GM18520 (cell line): ENCODE measurements around the gene STAC2.

Experiments
- ATAC-seq: cut with Tn5 transposase; IDR thresholded peaks from one replicate; pipeline ENCODE4 v1.9.1; 2021; ENCODE audit not compliant: unreplicated experiment

The STAC2 gene

DNA sequence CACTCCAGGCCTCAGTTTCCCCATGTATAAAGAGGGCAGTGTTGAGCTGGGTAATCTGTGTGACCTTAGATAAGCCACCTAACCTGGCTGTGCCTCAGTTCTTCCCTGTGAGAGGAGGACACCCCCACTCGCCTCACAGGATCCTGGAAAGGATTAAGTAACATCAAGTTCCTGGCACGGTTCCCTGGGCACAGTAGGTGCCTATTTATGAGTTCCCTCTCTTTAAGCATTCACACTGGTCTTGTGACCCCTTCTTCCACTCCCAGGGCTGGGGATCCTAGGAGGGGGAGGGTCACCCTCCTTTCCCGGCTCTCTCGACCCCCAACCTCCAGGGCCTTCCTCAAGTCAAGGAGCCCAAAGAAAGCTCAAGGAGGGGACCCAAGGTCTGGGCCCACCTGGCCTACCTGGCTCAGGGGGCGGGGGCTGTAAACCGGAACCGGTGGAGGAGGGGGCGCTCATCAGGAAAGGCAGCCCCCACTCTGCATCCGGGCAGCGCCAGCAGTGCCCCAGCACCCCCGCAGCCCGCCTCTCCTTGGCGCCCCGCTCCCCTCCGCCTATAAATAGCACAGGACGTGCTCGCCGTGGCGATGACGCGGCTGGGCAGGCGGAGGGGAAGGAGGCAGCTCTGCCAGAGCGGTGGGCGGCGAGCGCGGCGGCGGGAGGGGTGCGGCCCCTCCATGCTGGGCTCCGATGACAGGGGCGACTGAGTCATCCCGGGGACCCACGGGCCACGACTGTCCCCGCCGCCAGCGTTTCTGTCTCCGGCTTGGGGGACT lies 16.2 kb downstream of the STAC2 start:
- no peak for ATAC-seq

DNA sequence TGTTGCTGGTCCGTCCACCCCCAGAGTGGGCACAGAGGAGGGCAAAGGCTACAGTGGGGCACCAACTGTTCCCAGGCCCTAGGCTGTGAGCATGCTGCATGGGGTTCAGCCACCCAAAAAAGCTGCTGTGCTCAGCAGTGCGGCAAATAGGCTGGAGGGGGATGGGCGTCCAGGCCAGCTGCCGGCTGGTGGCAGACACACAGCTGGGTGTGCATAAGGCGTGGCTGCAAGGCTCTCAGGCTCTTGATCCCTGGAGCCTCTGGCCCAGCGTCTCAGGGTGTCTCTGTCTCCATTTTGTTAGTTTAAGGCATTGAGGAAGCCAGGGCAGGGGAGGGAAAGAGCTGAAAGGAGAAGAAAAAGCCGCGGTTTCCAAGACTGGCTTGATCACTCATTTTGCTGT lies 16.9 kb downstream of the STAC2 start:
- no peak for ATAC-seq

DNA sequence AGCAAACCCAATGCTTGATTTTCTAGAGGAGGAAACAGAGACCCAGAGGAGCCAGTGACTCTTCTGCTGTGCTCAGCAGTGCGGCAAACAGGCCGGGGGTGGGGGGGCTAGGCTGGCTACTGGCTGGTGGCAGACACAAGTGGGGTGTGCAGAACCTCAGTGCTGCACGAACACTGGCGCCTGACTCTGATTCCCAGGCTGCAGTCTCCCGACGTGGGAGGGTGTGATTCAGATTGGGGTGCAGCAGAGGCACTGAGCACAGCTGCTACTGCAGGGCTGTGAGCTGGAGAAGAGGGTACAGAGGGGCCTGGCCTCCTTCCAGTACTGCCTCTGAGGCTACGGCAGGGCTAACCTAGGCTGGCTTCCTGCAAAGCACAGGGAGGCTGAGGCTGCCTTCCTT lies 17.6 kb downstream of the STAC2 start:
- ATAC-seq, result no peak

DNA sequence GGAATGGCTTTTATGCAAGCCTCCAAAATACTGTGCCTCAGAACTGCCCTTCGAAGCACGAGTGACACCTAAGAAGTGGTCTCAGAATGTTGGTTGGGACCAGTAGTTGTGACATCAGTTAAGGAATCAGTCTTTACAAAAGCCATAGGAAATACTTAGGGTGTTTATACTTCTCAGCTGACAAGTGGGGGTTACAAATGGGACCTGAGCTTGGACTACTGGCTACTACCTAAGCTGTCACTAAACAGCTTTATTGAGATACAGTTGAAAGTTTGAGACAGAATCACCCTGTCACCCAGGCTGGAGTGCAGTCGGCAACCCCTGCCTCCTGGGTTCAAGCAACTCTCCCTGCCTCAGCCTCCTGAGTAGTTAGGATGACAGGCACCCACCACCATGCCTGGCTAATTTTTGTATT lies 20.6 kb downstream of the STAC2 start:
- ATAC-seq, result no peak

DNA sequence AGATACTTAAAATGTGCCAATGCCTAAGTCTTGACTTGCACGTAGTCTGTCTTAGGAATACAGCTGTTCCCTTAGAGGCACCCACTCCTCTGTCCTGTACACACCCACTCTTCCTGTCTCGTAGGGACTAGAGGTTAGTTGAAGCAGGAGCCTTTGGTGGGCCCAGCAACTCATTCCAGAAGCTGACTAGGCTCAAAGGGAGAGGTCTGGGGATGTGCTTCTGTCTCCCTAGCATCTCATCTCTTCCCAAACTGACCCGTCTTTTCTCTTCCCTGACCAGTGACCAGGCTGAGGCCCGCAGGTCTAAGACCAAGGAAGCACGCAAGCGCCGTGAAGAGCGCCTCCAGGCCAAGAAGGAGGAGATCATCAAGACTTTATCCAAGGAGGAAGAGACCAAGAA lies 21.5 kb downstream of the STAC2 start:
- no peak for ATAC-seq

DNA sequence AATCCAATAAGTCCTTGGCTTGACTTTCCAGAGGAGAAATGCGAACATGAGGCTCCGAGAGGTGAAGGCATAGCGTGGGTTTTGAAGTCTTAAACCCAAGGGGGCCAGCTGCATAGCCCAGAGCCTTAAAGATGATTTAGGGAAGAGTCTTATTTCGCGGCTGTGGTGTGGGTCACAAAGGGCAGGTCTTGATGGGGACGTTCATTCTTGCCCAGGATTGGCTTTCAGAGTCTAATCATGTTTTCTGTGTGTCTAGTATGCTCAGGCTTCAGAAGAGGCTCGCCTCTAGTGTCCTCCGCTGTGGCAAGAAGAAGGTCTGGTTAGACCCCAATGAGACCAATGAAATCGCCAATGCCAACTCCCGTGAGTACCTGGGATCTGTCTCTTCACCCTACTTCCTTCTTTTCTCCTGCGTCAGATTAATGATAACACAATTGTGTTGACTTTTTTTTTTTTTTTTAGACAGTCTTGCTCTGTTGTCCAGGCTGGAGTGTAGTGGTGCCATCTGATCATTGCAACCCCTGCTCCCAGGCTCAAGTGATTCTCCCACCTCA lies 24.7 kb downstream of the STAC2 start:
- ATAC-seq, result no peak

DNA sequence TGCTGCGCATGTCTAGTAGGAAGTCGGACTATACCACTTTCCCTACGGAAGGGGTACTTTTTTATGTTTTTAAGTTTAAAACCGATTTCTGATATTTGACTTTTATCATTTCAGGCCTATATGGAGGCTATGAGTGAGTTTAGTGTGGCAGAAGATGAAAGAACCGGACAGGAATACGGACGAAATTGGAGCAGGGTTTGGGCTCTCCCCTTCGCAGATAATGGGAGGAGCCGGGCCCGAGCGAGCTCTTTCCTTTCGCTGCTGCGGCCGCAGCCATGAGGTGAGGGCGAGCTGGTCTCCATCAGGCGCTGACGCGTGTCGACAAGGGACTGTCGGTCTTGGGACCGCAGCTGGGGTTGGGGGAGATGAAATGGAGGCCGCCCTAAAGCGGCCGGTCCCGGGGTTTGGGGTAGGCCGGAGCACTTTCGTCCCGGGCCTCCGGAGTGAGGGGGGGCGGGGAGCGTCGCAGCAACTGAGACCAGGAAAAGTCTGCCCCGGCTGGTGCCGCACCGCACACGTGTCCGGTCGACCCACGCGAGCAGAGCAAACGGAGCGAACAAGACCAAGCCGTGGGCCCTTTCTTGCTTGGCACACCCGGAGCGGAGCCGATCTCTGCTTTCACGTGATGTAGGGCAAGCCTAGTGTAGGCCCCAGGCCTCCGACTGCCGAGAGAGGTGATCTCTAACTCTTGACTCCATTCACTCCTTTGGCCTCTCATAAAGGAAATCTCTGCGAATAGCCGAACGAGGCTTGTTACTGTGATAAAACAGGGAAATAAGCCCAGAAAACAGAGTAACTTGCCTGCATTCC lies 25.5 kb downstream of the STAC2 start, which contains the start of gene RPL19:
RPL19 (plus strand) TSS at position 214 of the 810 bp plus-strand sequence; CDS start at position 276, 62 bp downstream.
- ATAC-seq, result peak; percentile 37

DNA sequence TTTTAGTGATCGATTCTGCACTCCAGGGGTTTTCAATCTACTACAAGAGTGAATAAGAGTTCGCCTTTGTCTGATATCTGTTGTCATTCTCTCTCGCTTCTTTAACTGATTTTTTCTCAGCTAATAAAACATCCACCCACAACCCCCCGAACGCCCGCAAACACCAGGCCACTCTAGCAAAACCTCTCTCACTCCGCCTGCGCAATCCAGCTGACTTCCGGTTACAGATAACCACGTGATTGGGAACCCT lies 26.0 kb downstream of the STAC2 start:
- ATAC-seq, result peak; percentile 47

DNA sequence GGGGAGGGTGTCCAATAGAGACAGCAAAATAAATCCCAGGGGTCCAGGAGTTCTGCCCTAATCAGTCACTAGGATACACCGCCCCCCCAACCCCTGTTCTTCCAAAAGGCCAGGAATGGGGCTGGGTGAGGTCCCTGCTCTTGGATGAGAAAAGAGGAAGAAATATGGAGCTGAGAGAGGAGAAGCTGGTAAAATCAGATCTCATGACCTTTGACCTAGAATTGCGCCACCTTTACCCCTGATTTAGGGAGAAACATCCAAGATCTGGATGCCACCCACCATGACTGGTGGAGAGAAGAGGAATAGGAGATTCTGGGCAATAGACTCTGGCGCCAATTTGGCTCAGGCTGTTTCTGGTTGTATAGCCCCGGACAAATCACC lies 27.6 kb downstream of the STAC2 start:
- no peak for ATAC-seq

DNA sequence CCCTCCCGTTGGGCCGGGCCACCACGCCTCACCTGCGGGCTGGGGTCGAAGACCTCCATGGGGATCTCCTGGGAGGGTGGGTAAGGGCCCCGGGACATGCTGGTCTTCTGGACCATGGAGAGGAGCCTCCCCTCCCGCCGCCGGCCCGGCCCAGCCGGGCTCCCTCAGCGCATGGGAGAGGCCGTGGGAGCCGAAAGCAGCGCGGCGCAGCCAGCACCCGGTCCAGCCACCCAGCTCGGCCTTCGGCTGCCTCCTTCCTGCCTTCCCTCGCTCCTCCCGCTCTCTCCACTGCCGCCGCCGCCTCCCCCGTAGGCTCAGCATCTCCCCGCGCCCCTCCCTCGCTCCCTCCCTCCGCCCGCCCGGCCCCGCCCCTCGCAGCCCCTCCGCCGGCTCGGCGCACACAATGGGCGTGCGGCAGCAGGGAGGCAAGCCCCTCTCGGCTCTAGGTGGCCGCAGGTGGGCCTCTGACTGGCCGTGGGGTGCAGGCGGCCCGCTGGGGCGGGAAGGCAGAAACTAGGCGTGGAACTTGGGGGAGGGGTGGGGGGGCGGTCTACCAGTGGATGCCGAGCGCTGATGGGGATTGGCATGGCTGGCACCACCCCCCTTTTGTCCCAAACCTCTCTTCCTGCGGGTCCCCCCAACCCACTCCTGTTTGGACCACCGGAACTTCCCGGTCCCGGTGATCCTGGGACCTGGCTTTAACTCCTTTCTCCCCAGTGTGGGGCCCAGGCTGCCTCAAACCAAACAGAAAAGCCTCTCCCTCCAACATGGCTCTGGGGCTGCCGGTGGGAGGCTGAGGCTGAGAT lies 28.2 kb downstream of the STAC2 start, which contains the start of gene CACNB1:
CACNB1 (minus strand) TSS at position 290 of the 806 bp plus-strand sequence; CDS start at position 116, 174 bp downstream.
- ATAC-seq, result no peak

DNA sequence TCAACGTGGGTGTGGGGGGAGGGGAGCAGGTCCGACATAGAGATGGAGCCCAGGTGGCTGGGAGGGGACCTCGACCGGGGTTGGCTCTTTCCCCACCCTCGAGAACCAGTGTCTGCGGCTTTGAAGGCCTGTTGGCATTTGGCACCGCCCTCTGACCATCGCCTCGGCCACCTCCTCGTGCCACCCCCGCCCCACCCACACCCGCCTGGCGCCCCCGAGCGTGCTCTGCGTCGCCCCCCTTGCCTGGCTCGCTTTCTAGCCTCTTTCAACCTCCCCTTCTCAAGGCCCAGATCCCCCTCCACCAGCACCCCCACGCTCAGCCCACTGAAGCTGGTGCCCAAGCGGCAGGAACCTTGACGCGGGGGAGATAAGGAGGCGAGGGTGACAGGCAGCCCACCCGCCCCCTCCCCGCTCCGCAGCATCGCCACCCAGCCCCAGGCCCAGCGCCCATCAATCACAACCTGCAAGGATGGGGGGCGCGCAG lies 28.9 kb downstream of the STAC2 start:
- no peak for ATAC-seq

DNA sequence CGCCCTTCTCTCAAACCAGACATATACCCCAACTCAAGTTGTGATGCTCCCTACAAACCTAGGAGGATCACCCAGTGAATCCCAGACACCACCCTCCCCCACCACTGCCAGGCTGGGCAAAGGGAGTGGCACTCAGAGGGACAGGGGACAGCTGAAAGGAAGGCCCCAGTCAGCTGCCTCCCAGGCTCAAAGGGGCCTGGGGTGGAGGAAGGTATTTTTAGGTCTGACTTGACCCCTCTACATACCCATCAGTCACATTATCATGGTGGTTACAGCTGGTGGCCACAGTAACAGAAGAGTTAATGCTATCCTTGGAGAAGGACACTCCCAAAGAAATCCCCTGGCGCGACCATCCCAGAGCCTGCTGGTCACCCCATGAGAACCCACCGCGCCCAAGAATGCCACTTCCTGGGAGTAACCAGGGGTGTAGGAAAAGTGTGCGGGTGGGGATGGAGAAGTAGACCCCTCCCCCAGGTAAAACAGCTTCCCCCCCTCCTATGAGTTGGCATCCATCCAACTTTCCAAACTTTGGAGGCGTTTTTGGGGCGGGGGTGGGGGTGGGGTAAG lies 29.4 kb downstream of the STAC2 start:
- ATAC-seq, result no peak

DNA sequence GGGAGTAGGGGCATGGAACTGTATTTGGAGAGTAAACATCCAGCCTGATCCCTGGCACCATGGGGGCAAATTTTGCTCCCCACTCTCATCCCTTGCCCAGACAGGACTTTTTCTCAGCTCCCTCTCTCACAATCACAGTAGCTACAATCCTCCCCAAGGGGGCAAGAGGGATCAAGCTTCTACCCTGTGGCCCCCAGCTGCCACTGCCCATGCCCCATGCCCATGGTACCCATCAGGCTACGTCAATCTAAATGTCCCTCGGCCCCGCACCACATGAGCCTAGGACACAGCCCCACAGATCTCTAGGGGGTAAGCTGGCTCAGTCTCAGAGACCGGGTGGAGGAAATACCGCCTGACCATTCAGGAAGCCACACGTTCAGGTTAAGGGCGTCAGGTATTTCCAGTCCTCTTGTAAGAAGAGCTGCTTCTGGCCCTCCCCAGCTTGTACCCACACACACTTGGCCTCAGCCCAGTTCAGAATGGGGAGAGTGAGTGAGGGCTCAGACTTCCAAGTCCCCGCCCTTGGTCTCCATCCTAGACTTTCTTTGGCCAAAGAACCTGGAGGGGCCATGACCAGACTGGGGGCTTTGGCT lies 30.1 kb downstream of the STAC2 start:
- ATAC-seq, result no peak

DNA sequence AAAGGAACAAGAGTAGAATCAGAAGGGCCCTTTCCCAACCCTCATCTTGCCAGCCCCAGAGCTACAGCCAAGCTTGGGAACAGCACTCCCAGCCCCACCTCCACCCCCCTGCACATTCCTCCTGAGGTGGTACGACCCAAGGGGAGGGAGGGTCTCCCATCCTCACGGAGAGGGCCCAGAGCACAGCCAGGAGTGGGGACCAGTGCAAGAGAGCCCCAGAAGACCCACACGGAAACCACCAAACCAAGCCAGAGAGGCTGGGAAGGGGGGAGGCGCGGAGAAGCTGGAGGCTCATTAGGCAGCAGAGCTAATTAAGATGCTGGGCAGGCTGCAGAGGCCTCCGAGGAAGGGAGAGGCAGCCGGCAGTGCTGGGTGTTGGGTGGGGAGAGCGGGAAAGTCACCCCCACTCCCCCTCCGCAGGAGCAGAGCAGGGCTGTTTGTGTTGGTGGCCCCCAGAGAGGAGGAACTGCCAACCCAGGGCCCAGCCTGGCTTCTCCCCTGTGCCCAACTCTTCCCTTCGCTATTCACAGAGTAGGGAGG lies 30.7 kb downstream of the STAC2 start:
- ATAC-seq, result no peak

DNA sequence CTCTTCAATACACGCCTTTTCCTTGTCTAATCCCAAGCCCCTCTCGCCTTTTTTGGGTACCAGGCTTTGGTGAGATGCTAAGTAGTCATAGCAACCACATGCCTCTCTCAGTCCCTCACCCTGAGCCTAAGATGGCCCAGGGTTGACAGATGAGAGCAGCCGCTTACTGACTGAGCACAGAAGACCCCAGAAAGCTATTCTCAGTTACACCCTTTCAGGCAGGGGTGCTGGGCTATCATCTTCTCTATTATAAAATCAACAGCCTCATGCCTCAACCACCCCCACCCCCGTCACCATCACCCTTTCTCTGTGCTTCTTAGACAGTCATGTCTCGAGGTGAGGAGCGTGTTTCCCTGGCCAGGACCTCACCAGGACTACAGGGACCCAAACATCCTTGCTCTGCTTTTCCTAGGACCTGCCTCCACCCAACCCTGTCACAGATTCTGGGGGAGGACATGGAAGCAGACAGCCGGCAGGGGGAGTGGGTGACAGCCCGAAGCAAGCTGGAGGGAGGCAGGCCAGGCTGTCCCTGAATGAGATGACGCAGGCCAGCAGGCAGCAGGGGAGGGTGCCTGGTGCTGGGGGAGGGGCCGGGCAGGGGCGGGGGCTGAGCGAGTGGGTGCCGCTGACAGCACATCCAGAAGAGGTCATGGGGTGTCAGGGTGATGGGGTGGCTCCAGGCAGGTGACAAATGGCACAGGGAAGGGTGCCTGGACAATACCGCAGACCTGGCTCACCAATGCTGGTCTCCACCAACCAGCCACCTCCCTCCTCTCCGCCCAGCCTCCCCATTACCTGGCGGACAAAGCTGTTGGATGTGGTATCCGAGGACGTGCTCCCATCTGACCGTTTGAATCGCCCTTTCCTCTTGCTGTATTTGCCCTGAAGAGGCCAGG lies 31.4 kb downstream of the STAC2 start:
- ATAC-seq, result no peak

DNA sequence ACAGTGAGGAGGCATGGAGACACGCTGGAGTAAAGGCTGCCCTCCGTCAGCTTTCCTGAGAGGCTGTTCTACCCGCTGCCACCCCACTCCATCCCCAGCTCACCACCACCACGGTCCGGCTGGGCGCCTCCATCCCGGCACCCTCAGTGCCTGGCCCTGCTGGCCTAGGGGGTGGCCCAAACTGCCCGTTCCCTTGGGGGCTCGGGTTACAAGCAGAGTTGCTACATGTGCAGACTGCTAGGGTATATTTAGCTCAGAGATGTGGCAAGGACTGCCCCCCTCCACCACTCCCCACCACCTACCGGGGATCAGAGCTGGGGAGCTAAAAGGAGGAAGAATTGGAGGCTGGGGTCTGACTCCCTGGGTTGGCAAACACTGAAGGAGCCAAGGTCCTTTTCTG lies 32.4 kb downstream of the STAC2 start:
- ATAC-seq, result no peak

DNA sequence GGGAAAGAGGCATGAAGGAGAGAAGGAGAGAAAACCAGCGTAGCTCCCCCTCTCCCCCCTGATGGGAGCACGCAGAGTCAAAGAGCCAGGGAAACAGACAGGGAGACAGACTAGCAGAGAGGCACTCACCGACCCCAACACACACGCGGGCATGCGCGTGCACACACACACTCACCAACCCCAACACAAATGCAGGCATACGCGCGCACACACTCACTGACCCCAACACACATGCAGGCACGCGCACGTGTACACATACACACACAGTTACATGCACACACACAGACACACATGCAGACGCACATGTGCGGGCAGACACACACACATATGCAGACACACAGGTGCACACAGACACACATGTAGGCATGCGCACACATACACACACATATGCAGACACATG lies 32.8 kb downstream of the STAC2 start:
- no peak for ATAC-seq

DNA sequence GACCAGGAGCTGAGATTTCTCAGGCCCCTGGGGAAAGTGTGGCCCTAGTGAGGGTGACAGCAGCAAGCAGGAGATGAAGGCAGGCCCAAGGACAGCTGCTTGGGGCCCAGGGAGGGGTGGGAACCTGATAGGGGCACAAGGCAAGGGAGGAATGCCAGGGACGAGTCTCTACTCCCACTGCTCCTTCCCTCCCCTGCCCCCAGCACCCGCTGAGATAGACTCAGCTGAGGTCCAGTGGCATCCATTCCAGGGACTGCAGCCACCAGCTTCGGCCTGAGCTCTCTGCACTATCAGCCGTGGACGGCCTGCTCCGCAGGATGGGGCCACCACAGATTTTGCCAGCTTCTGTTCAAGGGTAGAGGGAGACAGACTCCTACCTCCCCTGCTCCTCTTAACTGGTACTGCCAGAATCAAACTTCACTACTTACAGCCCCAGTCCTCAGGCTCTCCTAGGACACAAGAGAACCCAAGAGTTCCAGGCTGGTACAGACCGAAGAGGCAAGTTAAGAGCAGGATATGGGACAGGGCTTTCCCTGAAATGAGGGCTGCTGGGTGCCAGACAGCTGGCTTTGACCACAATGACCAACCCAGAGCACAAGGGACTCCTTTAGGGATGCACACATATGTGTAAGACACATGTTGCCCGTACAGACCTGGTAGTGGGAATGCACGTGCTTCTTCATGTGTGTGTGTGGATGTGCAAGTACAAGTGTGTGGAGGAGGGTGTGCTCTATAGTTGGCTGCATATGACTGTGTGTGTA lies 33.8 kb downstream of the STAC2 start:
- ATAC-seq, result no peak
